Nephron progenitor cell (in vitro differentiated cells): ENCODE data around the gene DEFB129.

ENCODE experiments used
- DNase-seq: peaks from one replicate; pipeline ENCODE4 v3.0.0; 2021
- H3K27ac Mint-ChIP-seq: 2 replicates; pipeline ENCODE4 v1.8.0; 2021; ENCODE audit warnings: mild to moderate bottlenecking, moderate library complexity, mixed read lengths
- H3K27me3 Mint-ChIP-seq: 2 replicates; pipeline ENCODE4 v1.8.0; 2021; ENCODE audit warnings: mild to moderate bottlenecking, low read depth, mixed read lengths; ENCODE audit not compliant: poor library complexity
- H3K36me3 Mint-ChIP-seq: 2 replicates; pipeline ENCODE4 v1.8.0; 2021; ENCODE audit warnings: low read depth, mixed read lengths
- H3K4me1 Mint-ChIP-seq: 2 replicates; pipeline ENCODE4 v1.8.0; 2021; ENCODE audit warnings: mixed read lengths
- H3K4me3 Mint-ChIP-seq: 2 replicates; pipeline ENCODE4 v1.8.0; 2021; ENCODE audit warnings: mild to moderate bottlenecking, moderate library complexity, mixed read lengths
- H3K9me3 Mint-ChIP-seq: 2 replicates; pipeline ENCODE4 v1.8.0; 2021; ENCODE audit warnings: mild to moderate bottlenecking, moderate library complexity, mixed read lengths
- CTCF ChIP-seq: fragments of 200-600 bp; sonication (generic); IDR thresholded peaks from 2 replicates; pipeline ENCODE4 v1.5.0; 2021; ENCODE audit warnings: antibody characterized with exemption

DEFB129 gene

GRCh38 chr20:208942-209566 lies 18.0 kb upstream of the DEFB129 start:
- no peak for DNase-seq
- H3K36me3 Mint-ChIP-seq: no peaks in the 10 kb centered on the region
- H3K4me1 Mint-ChIP-seq: no peaks in the 10 kb centered on the region
- no peak overlapping the region for H3K4me3 Mint-ChIP-seq
- no peaks in the 10 kb centered on the region for H3K9me3 Mint-ChIP-seq
- H3K27me3 Mint-ChIP-seq: peaks cover 63% of the 10 kb centered on the region
- H3K27ac Mint-ChIP-seq: no peak overlapping the region
- TF ChIP-seq CTCF: peak; percentile 51

- H3K27ac Mint-ChIP-seq: no peak overlapping the region
- no peaks in the 10 kb centered on the region for H3K4me1 Mint-ChIP-seq
- H3K36me3 Mint-ChIP-seq: no peaks in the 10 kb centered on the region
- no peak for TF ChIP-seq CTCF
- H3K27me3 Mint-ChIP-seq: peaks cover 48% of the 10 kb centered on the region
- H3K9me3 Mint-ChIP-seq: no peaks in the 10 kb centered on the region
- no peak for DNase-seq
- no peak overlapping the region for H3K4me3 Mint-ChIP-seq
These were observed 16.1 kb upstream of the DEFB129 start for GRCh38 chr20:210809-211502.

- no peak for TF ChIP-seq CTCF
- Mint-ChIP-seq H3K9me3 (no peaks in the 10 kb centered on the region), H3K4me3 (no peak overlapping the region), H3K27me3 (peaks cover 34% of the 10 kb centered on the region), H3K27ac (no peak overlapping the region), H3K4me1 (no peaks in the 10 kb centered on the region), H3K36me3 (no peaks in the 10 kb centered on the region)
- DNase-seq: no peak
These were observed 12.7 kb upstream of the DEFB129 start for GRCh38 chr20:214383-214782.

- Mint-ChIP-seq H3K27ac (no peak overlapping the region), H3K9me3 (no peaks in the 10 kb centered on the region), H3K4me1 (no peaks in the 10 kb centered on the region), H3K4me3 (no peak overlapping the region), H3K27me3 (peaks cover 41% of the 10 kb centered on the region), H3K36me3 (no peaks in the 10 kb centered on the region)
- no peak for DNase-seq
- no peak for TF ChIP-seq CTCF
These were observed 11.3 kb upstream of the DEFB129 start for GRCh38 chr20:215796-216195.

- TF ChIP-seq CTCF: no peak
- Mint-ChIP-seq H3K9me3 (no peaks in the 10 kb centered on the region), H3K36me3 (no peaks in the 10 kb centered on the region), H3K27me3 (peaks cover 36% of the 10 kb centered on the region), H3K4me1 (no peaks in the 10 kb centered on the region), H3K4me3 (no peak overlapping the region), H3K27ac (no peak overlapping the region)
- DNase-seq: no peak
These were observed 9.8 kb upstream of the DEFB129 start for GRCh38 chr20:217266-217665.
